H1 (cell line): Measurements from ENCODE around the gene QRICH1. TPM values are rescaled to one million over a fixed set of nuclear protein-coding genes. Genes with fewer than 3 reads are reported as not detected.
A peak's percentile ranks its signal among the peaks of the same experiment; 100 is the strongest.

Source experiments
- CTCF ChIA-PET: fragments of 300-600 bp; sonication (Branson Sonifier 250); formaldehyde crosslinking; loops from one replicate; lab custom pipeline; 2021; ENCODE audit not compliant: partially characterized antibody; lab: Charles Lee
- POLR2A ChIA-PET: fragments of 300-600 bp; sonication (Branson Sonifier 250); formaldehyde crosslinking; loops from one replicate; lab custom pipeline; 2021; ENCODE audit warnings: inconsistent platforms; ENCODE audit not compliant: partially characterized antibody; lab: Charles Lee
- DNase-seq, 2 experiments: peaks; one replicate each; pipeline versions ENCODE4 v3.0.0 to v3.0.0-alpha.2; 2010 to 2022; ENCODE audit warnings: low spot score in 2 of 2, low read depth in 1 of 2, mixed read lengths in 1 of 2
- FAIRE-seq: peaks from 2 replicates; lab custom pipeline; 2011; peaks lifted over from hg19 to GRCh38; lab: Jason Lieb, UNC
- H2AFZ ChIP-seq: 2 replicates; pipeline ENCODE4 v1.8.1; 2012; ENCODE audit warnings: low read length, inconsistent platforms
- H2AK5ac ChIP-seq: 2 replicates; pipeline ENCODE4 v1.6.1; 2013; ENCODE audit warnings: low read depth, low read length
- H2BK120ac ChIP-seq: replicated peaks from 2 replicates; pipeline ENCODE3; 2013; ENCODE audit warnings: low read depth, low read length, inconsistent platforms
- H2BK12ac ChIP-seq: 2 replicates; pipeline ENCODE4 v1.6.1; 2013; ENCODE audit warnings: low read depth, low read length
- H2BK15ac ChIP-seq: 2 replicates; pipeline ENCODE4 v1.6.1; 2013; ENCODE audit warnings: low read length
- H2BK20ac ChIP-seq: 2 replicates; pipeline ENCODE4 v1.6.1; 2013; ENCODE audit warnings: low read length
- H2BK5ac ChIP-seq: 2 replicates; pipeline ENCODE4 v1.6.1; 2013; ENCODE audit warnings: low read depth, low read length
- H3K14ac ChIP-seq: 2 replicates; pipeline ENCODE4 v1.6.1; 2013; ENCODE audit warnings: inconsistent platforms; ENCODE audit not compliant: insufficient read length
- H3K18ac ChIP-seq: 2 replicates; pipeline ENCODE4 v1.6.1; 2013; ENCODE audit warnings: low read length; ENCODE audit errors: extremely low read depth
- H3K23ac ChIP-seq: 2 replicates; pipeline ENCODE4 v1.6.1; 2013; ENCODE audit warnings: inconsistent platforms; ENCODE audit not compliant: insufficient read length
- H3K23me2 ChIP-seq: 2 replicates; pipeline ENCODE4 v1.6.1; 2013; ENCODE audit warnings: low read depth, low read length
- H3K27ac ChIP-seq: 2 replicates; pipeline ENCODE4 v1.6.1; 2011; ENCODE audit warnings: low read depth, low read length, inconsistent platforms
- H3K27me3 ChIP-seq, 4 experiments: replicated peaks in 1 of 4; 1 replicate in 1 of 4; 2 replicates in 3 of 4; pipeline versions ENCODE4 v1.6.1 to v1.8.1; 2011 to 2013; ENCODE audit warnings: low read length in 3 of 4, mild to moderate bottlenecking in 3 of 4, inconsistent platforms in 2 of 4, mixed read lengths in 2 of 4, moderate library complexity in 1 of 4; ENCODE audit not compliant: control insufficient read depth in 3 of 4, insufficient read depth in 3 of 4; ENCODE audit errors: extremely low read depth in 1 of 4
- H3K36me3 ChIP-seq, 4 experiments: 2 replicates each; pipeline versions ENCODE4 v1.6.1 to v1.8.1; 2011 to 2013; ENCODE audit warnings: mild to moderate bottlenecking in 4 of 4, low read length in 3 of 4, moderate library complexity in 2 of 4, control low read depth in 1 of 4, inconsistent platforms in 1 of 4; ENCODE audit not compliant: insufficient read depth in 4 of 4, control insufficient read depth in 2 of 4
- H3K4ac ChIP-seq: replicated peaks from 2 replicates; pipeline ENCODE3; 2013; ENCODE audit warnings: low read length, low read depth, mixed read lengths, inconsistent platforms; ENCODE audit not compliant: insufficient read length
- H3K4me1 ChIP-seq, 4 experiments: replicated peaks in 1 of 4; 1 replicate in 1 of 4; 2 replicates in 3 of 4; pipeline versions ENCODE4 v1.6.1 to v1.8.1; 2011 to 2013; ENCODE audit warnings: low read length in 3 of 4, inconsistent platforms in 2 of 4, mixed read lengths in 1 of 4; ENCODE audit not compliant: insufficient read depth in 4 of 4, control insufficient read depth in 3 of 4
- H3K4me2 ChIP-seq, 2 experiments: 2 replicates each; pipeline versions ENCODE4 v1.6.1 to v1.8.1; 2011 to 2013; ENCODE audit warnings: low read depth in 2 of 2, low read length in 2 of 2, control low read depth in 1 of 2, inconsistent platforms in 1 of 2, mild to moderate bottlenecking in 1 of 2; ENCODE audit not compliant: insufficient read depth in 1 of 2
- H3K4me3 ChIP-seq, 4 experiments: fragments of 200-600, 300-600 bp in 1 of 4; sonication (generic), shearing (Covaris generic), sonication (Bioruptor Twin) in 1 of 4; 2 replicates each; pipeline versions ENCODE4 v1.5.1 to v1.8.1; 2011 to 2016; ENCODE audit warnings: low read length in 4 of 4, low read depth in 3 of 4, control low read depth in 2 of 4, inconsistent platforms in 2 of 4, mild to moderate bottlenecking in 2 of 4, mixed read lengths in 1 of 4, moderate library complexity in 1 of 4; ENCODE audit not compliant: insufficient read depth in 2 of 4; ENCODE audit errors: extremely low read depth in 1 of 4
- H3K56ac ChIP-seq: replicated peaks from 2 replicates; pipeline ENCODE3; 2013; ENCODE audit warnings: low read depth, mild to moderate bottlenecking, mixed read lengths, low read length, inconsistent platforms; ENCODE audit not compliant: insufficient read length
- H3K79me1 ChIP-seq: 2 replicates; pipeline ENCODE4 v1.6.1; 2013; ENCODE audit warnings: low read depth, low read length, control low read depth
- H3K79me2 ChIP-seq, 2 experiments: 2 replicates each; pipeline versions ENCODE4 v1.6.1 to v1.8.1; 2012 to 2013; ENCODE audit warnings: low read length in 2 of 2, mild to moderate bottlenecking in 2 of 2, inconsistent platforms in 1 of 2; ENCODE audit not compliant: insufficient read depth in 2 of 2, control insufficient read depth in 1 of 2
- H3K9ac ChIP-seq, 4 experiments: replicated peaks in 1 of 4; 1 replicate in 1 of 4; 2 replicates in 3 of 4; pipeline versions ENCODE4 v1.6.1 to v1.8.1; 2011 to 2013; ENCODE audit warnings: low read depth in 3 of 4, low read length in 3 of 4, control low read depth in 2 of 4, mild to moderate bottlenecking in 2 of 4, moderate library complexity in 2 of 4, inconsistent platforms in 1 of 4; ENCODE audit errors: extremely low read depth in 1 of 4
- H3K9me3 ChIP-seq, 2 experiments: 2 replicates each; pipeline versions ENCODE4 v1.6.1 to v1.8.1; 2012 to 2013; ENCODE audit warnings: mild to moderate bottlenecking in 2 of 2, moderate library complexity in 2 of 2, control low read depth in 1 of 2, inconsistent platforms in 1 of 2, low read depth in 1 of 2, low read length in 1 of 2, mixed read lengths in 1 of 2; ENCODE audit not compliant: insufficient read depth in 2 of 2
- H4K20me1 ChIP-seq, 2 experiments: replicated peaks in 1 of 2; 2 replicates each; pipeline versions ENCODE3 to v1.8.1; 2011 to 2013; ENCODE audit warnings: inconsistent platforms in 2 of 2, low read length in 2 of 2, mild to moderate bottlenecking in 1 of 2; ENCODE audit not compliant: insufficient read depth in 2 of 2, control insufficient read depth in 1 of 2
- H4K5ac ChIP-seq: 2 replicates; pipeline ENCODE4 v1.6.1; 2013; ENCODE audit warnings: low read length, low read depth, mixed read lengths, inconsistent platforms; ENCODE audit not compliant: insufficient read length
- H4K8ac ChIP-seq: 2 replicates; pipeline ENCODE4 v1.8.0; 2013; ENCODE audit warnings: mild to moderate bottlenecking, moderate library complexity, low read length, inconsistent platforms; ENCODE audit not compliant: insufficient read depth; ENCODE audit errors: extremely low read depth
- H4K91ac ChIP-seq: replicated peaks from 2 replicates; pipeline ENCODE3; 2013; ENCODE audit warnings: low read length, mixed read lengths, inconsistent platforms; ENCODE audit not compliant: insufficient read length
- ASH2L ChIP-seq: fragments of 200-600, 300-600 bp; sonication (generic); IDR thresholded peaks from one replicate; pipeline ENCODE4 v1.7.1; 2017; ENCODE audit warnings: low read length
- CBX5 ChIP-seq: fragments of 300-800, 300-1000 bp; sonication (generic); IDR thresholded peaks from 2 replicates; pipeline ENCODE4 v1.7.1; 2016; ENCODE audit warnings: antibody characterized with exemption, low read length, low read depth
- CTBP2 ChIP-seq: IDR thresholded peaks from 2 replicates; pipeline ENCODE4 v1.7.0; 2011; ENCODE audit warnings: borderline replicate concordance, mild to moderate bottlenecking, moderate library complexity, mixed read lengths, low read length; ENCODE audit not compliant: insufficient read depth, insufficient read length
- EP300 ChIP-seq, 2 experiments: IDR thresholded peaks; 1 replicate in 1 of 2; 2 replicates in 1 of 2; pipeline ENCODE4 v1.6.1; 2011 to 2012; ENCODE audit warnings: low read depth in 2 of 2, low read length in 2 of 2, mild to moderate bottlenecking in 2 of 2, borderline replicate concordance in 1 of 2, inconsistent platforms in 1 of 2, moderate library complexity in 1 of 2
- JUND ChIP-seq: IDR thresholded peaks from 2 replicates; pipeline ENCODE4 v1.6.1; 2011; ENCODE audit warnings: mild to moderate bottlenecking, improper control_type of control experiment, low read length
- KDM4A ChIP-seq: IDR thresholded peaks from one replicate; pipeline ENCODE4 v1.7.1; 2012; ENCODE audit warnings: low read depth, mild to moderate bottlenecking, moderate library complexity, low read length, inconsistent platforms; ENCODE audit not compliant: severe bottlenecking
- PHF8 ChIP-seq: fragments of 200-600 bp; sonication (generic); conservative IDR thresholded peaks from 2 replicates; pipeline ENCODE4 v1.7.1; 2012; ENCODE audit warnings: low read depth, mild to moderate bottlenecking, inconsistent platforms, low read length, moderate library complexity
- POLR2A ChIP-seq, 2 experiments: IDR thresholded peaks; 1 replicate in 1 of 2; 2 replicates in 1 of 2; pipeline ENCODE4 v1.6.1; 2011; ENCODE audit warnings: low read depth in 2 of 2, low read length in 2 of 2, mild to moderate bottlenecking in 2 of 2; ENCODE audit errors: control extremely low read depth in 1 of 2
- RBBP5 ChIP-seq: IDR thresholded peaks from 2 replicates; pipeline ENCODE4 v1.7.1; 2012; ENCODE audit warnings: low read depth, mild to moderate bottlenecking, inconsistent platforms, low read length, moderate library complexity, borderline replicate concordance
- SP2 ChIP-seq: IDR thresholded peaks from 2 replicates; pipeline ENCODE4 v1.6.1; 2012; ENCODE audit warnings: mild to moderate bottlenecking, low read length, inconsistent platforms
- TAF7 ChIP-seq: optimal IDR thresholded peaks from 2 replicates; pipeline ENCODE3; 2011; ENCODE audit warnings: low read depth, mild to moderate bottlenecking, inconsistent platforms, low read length, moderate library complexity, borderline replicate concordance
- TBP ChIP-seq: IDR thresholded peaks from 2 replicates; pipeline ENCODE4 v1.6.1; 2011; ENCODE audit warnings: low read depth, low read length, improper control_type of control experiment
- TCF12 ChIP-seq: IDR thresholded peaks from 2 replicates; pipeline ENCODE4 v1.6.1; 2011; ENCODE audit warnings: low read depth, mild to moderate bottlenecking, low read length
- WGBS, 2 experiments: shearing (Covaris generic) in 1 of 2; methylation state at CpG; one replicate each; pipeline versions ENCODE4 v1.1.6 to v1.1.7; 2013 to 2015; ENCODE audit warnings: low lambda C conversion rate in 2 of 2, mixed read lengths in 2 of 2, inconsistent platforms in 1 of 2, low coverage in 1 of 2, missing lambda C conversion rate in 1 of 2; ENCODE audit not compliant: insufficient replicate concordance in 2 of 2, insufficient coverage in 1 of 2, insufficient read length in 1 of 2; ENCODE audit errors: extremely low coverage in 1 of 2, missing lambda C conversion rate in 1 of 2; 5-methylcytosine and 5-hydroxymethylcytosine counted together
- polyA plus RNA-seq, 7 experiments: library from polyadenylated mRNA; depleted of rRNA in 3 of 7; stranded (reverse) in 5 of 7; unstranded in 2 of 7; fragments of >200 nt in 5 of 7; fragments of 200-250 nt in 2 of 7; gene quantifications; 1 replicate in 5 of 7; 2 replicates in 1 of 7; 4 replicates in 1 of 7; pipeline versions ENCODE4 v1.2.1 to v1.2.3, GENCODE V29; 2011 to 2013; ENCODE audit warnings: missing spikeins in 2 of 7, mixed read lengths in 2 of 7
- total RNA-seq: library from RNA; stranded (reverse); fragmentation: NEBNext Ultra II Directional; extraction: Animal tissue kit (Norgen Biotek cat#: 25700); gene quantifications from 2 replicates; pipeline ENCODE4 v1.2.1, GENCODE V29; 2021

QRICH1 gene
- total and polyA plus RNA-seq, 2 of the 8 experiments (the other 6 are each of a cell fraction or from before 2014, with no cell fraction given) = 128 to 142 TPM

DNA sequence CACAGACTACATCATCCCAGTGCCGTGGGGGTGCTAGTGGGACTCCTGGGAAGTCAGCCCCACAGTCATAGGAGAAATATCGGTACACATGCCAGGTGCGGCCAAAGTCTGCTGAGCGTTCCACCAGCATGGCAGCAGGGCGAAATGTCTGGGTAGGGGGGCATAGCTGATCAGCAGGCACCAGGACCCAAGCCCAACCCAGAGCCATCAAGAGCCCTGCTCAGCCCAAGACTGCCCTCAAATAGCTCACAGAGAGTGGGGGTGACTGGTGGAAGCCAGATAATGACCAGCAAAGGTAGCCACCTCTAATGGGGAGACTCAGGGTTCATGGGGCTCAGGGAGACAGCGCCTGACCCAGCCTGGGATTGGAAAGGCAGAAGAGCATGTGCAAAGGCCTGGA lies 37.7 kb upstream of the QRICH1 start:
- Histone ChIP-seq H3K9me3 (no peaks in the 10 kb centered on the region), H3K27ac (no peak overlapping the region), H3K27me3 (no peaks in the 10 kb centered on the region), H3K4me2 (peak overlapping the region; percentile 76 to 90; a peak in 2 of 4 replicates), H2BK12ac (0 out of 2 replicates have a peak overlapping the region, but pooled peaks have one; percentile 71), H2BK5ac (peak overlapping the region; percentile 35; the same call in 1 of the 2 replicates), H4K20me1 (peaks cover 0 to 4% of the 10 kb centered on the region in 2 experiments), H3K14ac (no peak overlapping the region), H2BK15ac (no peak overlapping the region; the same call in 1 of the 2 replicates), H2AFZ (no peak overlapping the region), H4K8ac (0 out of 2 replicates have a peak overlapping the region, but pooled peaks have one; percentile 29), H3K23me2 (peaks cover 12% of the 10 kb centered on the region), H2AK5ac (peak overlapping the region; percentile 75; the same call in 1 of the 2 replicates), H3K9ac (0 out of 7 replicates have a peak overlapping the region, but pooled peaks of 1 of the 4 experiments have one; percentile 36), H3K4me1 (peaks cover 0 to 8% (median 7%) of the 10 kb centered on the region in 4 experiments; a peak in 6 of 7 replicates), H3K4ac (no peak overlapping the region), H3K4me3 (peak overlapping the region in 2 of 4 experiments; percentile 74 to 92; a peak in 4 of 8 replicates), H3K23ac (no peak overlapping the region), H4K5ac (no peak overlapping the region), H3K36me3 (0 out of 8 replicates have a peak, but pooled peaks cover 0 to 2% (median 0%) of the 10 kb centered on the region in 4 experiments), H2BK120ac (no peak overlapping the region), H3K56ac (no peak overlapping the region), H2BK20ac (no peak overlapping the region), H3K79me1 (0 out of 2 replicates have a peak, but pooled peaks cover 4% of the 10 kb centered on the region), H3K79me2 (no peaks in the 10 kb centered on the region), H4K91ac (no peak overlapping the region), H3K18ac (no peak overlapping the region)
- CTCF ChIA-PET = interaction anchor here (1.3 to 5.5 kb wide), 4 partner anchors 10 to 144 kb away, joined by 3 to 43 read pairs (median 13); partner anchors contain the start of genes KLHDC8B and USP19
- DNase-seq (no peak), FAIRE-seq (no peak)
- WGBS, 2 experiments = 92% methylated on average over 6 of the region's 6 CpGs; no CpG with 5 or more reads in 1 of the 2 experiments
- POLR2A ChIA-PET = interaction anchor here (0.9 to 2.2 kb wide), 11 partner anchors 10 to 162 kb away, joined by 3 to 19 read pairs (median 4); partner anchors contain the start of genes QARS1 and USP19
- TF ChIP-seq TCF12 (no peak), POLR2A (IDR thresholded peaks at IDR 0.05; ENCODE audit: control extremely low read depth in 1 of 2, low read depth in 2 of 2, low read length in 2 of 2) (no peak), PHF8 (no peak), TAF7 (no peak), CTBP2 (no peak), SP2 (no peak), JUND (no peak), TBP (no peak), CBX5 (no peak), EP300 (IDR thresholded peaks at IDR 0.05; ENCODE audit: borderline replicate concordance in 1 of 2, low read depth in 2 of 2, low read length in 2 of 2) (no peak), KDM4A (no peak), ASH2L (no peak), RBBP5 (no peak)
